ENCODE results near the gene B3GLCT.
"Not testable (repeated sequence)": the region's sequence is repeated elsewhere in the genome, so short reads cannot be mapped to it uniquely, and the experiment has no call there.

Gene B3GLCT

GRCh38 chr13:31331068-31331467, 131.3 kb downstream of the B3GLCT start:
- H2AFZ ChIP-seq = no peak overlapping the region
- no peaks in the 10 kb centered on the region for H3K36me3 ChIP-seq (ENCODE audit: control insufficient read depth, insufficient read depth, low read length)
- H3K79me2 ChIP-seq = no peaks in the 10 kb centered on the region
- no peak overlapping the region for H3K27ac ChIP-seq
- no peak overlapping the region for H3K9ac ChIP-seq
- H3K4me1 ChIP-seq = no peaks in the 10 kb centered on the region
- no peak overlapping the region for H3K4me3 ChIP-seq (ENCODE audit: low read depth, low read length)
- no peaks in the 10 kb centered on the region for H3K9me3 ChIP-seq (ENCODE audit: control insufficient read depth, low read length)
- no peak overlapping the region for H3K4me2 ChIP-seq (ENCODE audit: low read length)
- no peak for TF ChIP-seq CTCF (IDR thresholded peaks at IDR 0.05)
- H3K27me3 ChIP-seq (ENCODE audit: control insufficient read depth, insufficient read depth, low read length) = no peaks in the 10 kb centered on the region

- no peaks in the 10 kb centered on the region for H3K4me1 ChIP-seq
- H2AFZ ChIP-seq = no peak overlapping the region
- no peak overlapping the region for H3K9ac ChIP-seq
- H3K27ac ChIP-seq = no peak overlapping the region
- no peaks in the 10 kb centered on the region for H3K36me3 ChIP-seq (ENCODE audit: control insufficient read depth, insufficient read depth, low read length)
- no peaks in the 10 kb centered on the region for H3K27me3 ChIP-seq (ENCODE audit: control insufficient read depth, insufficient read depth, low read length)
- no peak overlapping the region for H3K4me3 ChIP-seq (ENCODE audit: low read depth, low read length)
- no peaks in the 10 kb centered on the region for H3K79me2 ChIP-seq
- no peak for TF ChIP-seq CTCF (IDR thresholded peaks at IDR 0.05)
- H3K4me2 ChIP-seq (ENCODE audit: low read length) = no peak overlapping the region
- H3K9me3 ChIP-seq (ENCODE audit: control insufficient read depth, low read length) = no peaks in the 10 kb centered on the region
These were observed 134.8 kb downstream of the B3GLCT start for GRCh38 chr13:31334547-31334946.

GRCh38 chr13:31334994-31335557, 135.3 kb downstream of the B3GLCT start:
- Histone ChIP-seq H3K79me2 (no peaks in the 10 kb centered on the region), H2AFZ (no peak overlapping the region), H3K9ac (no peak overlapping the region), H3K4me1 (no peaks in the 10 kb centered on the region), H3K27me3 (ENCODE audit: control insufficient read depth, insufficient read depth, low read length) (no peaks in the 10 kb centered on the region), H3K9me3 (ENCODE audit: control insufficient read depth, low read length) (no peaks in the 10 kb centered on the region), H3K4me2 (ENCODE audit: low read length) (no peak overlapping the region), H3K36me3 (ENCODE audit: control insufficient read depth, insufficient read depth, low read length) (no peaks in the 10 kb centered on the region), H3K4me3 (ENCODE audit: low read depth, low read length) (no peak overlapping the region), H3K27ac (no peak overlapping the region)
- no peak for TF ChIP-seq CTCF (IDR thresholded peaks at IDR 0.05)

- not testable (repeated sequence) for H3K9ac ChIP-seq; H2AFZ ChIP-seq; H3K36me3 ChIP-seq (ENCODE audit: control insufficient read depth, insufficient read depth, low read length); H3K4me3 ChIP-seq (ENCODE audit: low read depth, low read length); H3K27me3 ChIP-seq (ENCODE audit: control insufficient read depth, insufficient read depth, low read length); H3K79me2 ChIP-seq; H3K4me1 ChIP-seq; H3K9me3 ChIP-seq (ENCODE audit: control insufficient read depth, low read length); H3K27ac ChIP-seq; H3K4me2 ChIP-seq (ENCODE audit: low read length)
These were observed 139.8 kb downstream of the B3GLCT start for GRCh38 chr13:31339616-31340015.

- H3K4me3 ChIP-seq (ENCODE audit: low read depth, low read length); H2AFZ ChIP-seq; H3K9ac ChIP-seq; H3K27me3 ChIP-seq (ENCODE audit: control insufficient read depth, insufficient read depth, low read length); H3K36me3 ChIP-seq (ENCODE audit: control insufficient read depth, insufficient read depth, low read length); H3K4me2 ChIP-seq (ENCODE audit: low read length); H3K4me1 ChIP-seq; H3K9me3 ChIP-seq (ENCODE audit: control insufficient read depth, low read length); H3K79me2 ChIP-seq; H3K27ac ChIP-seq: not testable (repeated sequence)
These were observed 141.1 kb downstream of the B3GLCT start for GRCh38 chr13:31340848-31341247.

- Histone ChIP-seq H3K79me2 (no peaks in the 10 kb centered on the region), H3K27me3 (ENCODE audit: control insufficient read depth, insufficient read depth, low read length) (no peaks in the 10 kb centered on the region), H3K27ac (no peak overlapping the region), H3K36me3 (ENCODE audit: control insufficient read depth, insufficient read depth, low read length) (no peaks in the 10 kb centered on the region), H3K9ac (no peak overlapping the region), H3K9me3 (ENCODE audit: control insufficient read depth, low read length) (no peaks in the 10 kb centered on the region), H3K4me1 (no peaks in the 10 kb centered on the region), H2AFZ (no peak overlapping the region), H3K4me2 (ENCODE audit: low read length) (no peak overlapping the region), H3K4me3 (ENCODE audit: low read depth, low read length) (no peak overlapping the region)
- TF ChIP-seq CTCF (IDR thresholded peaks at IDR 0.05) = no peak
These were observed 147.1 kb downstream of the B3GLCT start for GRCh38 chr13:31346891-31347290.

Measured in parathyroid adenoma (tissue), 2 donors.